ENCODE results near the gene ACOT11. TPM values are rescaled to one million over a fixed set of nuclear protein-coding genes. Genes with fewer than 3 reads are reported as not detected.

The ACOT11 gene
- total and polyA plus RNA-seq, 10 of the 15 experiments (the other 5 are each of a cell fraction or from before 2014, with no cell fraction given): 0.04 to 0.85 (median 0.39) TPM; not detected in 1

- TF ChIP-seq, protein P1, sequence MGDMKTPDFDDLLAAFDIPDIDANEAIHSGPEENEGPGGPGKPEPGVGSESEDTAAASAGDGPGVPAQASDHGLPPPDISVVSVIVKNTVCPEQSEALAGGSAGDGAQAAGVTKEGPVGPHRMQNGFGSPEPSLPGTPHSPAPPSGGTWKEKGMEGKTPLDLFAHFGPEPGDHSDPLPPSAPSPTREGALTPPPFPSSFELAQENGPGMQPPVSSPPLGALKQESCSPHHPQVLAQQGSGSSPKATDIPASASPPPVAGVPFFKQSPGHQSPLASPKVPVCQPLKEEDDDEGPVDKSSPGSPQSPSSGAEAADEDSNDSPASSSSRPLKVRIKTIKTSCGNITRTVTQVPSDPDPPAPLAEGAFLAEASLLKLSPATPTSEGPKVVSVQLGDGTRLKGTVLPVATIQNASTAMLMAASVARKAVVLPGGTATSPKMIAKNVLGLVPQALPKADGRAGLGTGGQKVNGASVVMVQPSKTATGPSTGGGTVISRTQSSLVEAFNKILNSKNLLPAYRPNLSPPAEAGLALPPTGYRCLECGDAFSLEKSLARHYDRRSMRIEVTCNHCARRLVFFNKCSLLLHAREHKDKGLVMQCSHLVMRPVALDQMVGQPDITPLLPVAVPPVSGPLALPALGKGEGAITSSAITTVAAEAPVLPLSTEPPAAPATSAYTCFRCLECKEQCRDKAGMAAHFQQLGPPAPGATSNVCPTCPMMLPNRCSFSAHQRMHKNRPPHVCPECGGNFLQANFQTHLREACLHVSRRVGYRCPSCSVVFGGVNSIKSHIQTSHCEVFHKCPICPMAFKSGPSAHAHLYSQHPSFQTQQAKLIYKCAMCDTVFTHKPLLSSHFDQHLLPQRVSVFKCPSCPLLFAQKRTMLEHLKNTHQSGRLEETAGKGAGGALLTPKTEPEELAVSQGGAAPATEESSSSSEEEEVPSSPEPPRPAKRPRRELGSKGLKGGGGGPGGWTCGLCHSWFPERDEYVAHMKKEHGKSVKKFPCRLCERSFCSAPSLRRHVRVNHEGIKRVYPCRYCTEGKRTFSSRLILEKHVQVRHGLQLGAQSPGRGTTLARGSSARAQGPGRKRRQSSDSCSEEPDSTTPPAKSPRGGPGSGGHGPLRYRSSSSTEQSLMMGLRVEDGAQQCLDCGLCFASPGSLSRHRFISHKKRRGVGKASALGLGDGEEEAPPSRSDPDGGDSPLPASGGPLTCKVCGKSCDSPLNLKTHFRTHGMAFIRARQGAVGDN (IDR thresholded peaks at IDR 0.05): no peak
- no peak for TF ChIP-seq ELK1 (IDR thresholded peaks at IDR 0.05; ENCODE audit: low read depth, low read length)
- no peak for TF ChIP-seq IKZF2 (IDR thresholded peaks at IDR 0.05)
- no peak for TF ChIP-seq IRF4 (IDR thresholded peaks at IDR 0.05; ENCODE audit: low read depth, low read length)
Observed at GRCh38 chr1:54653036-54653435, 105.0 kb downstream of the ACOT11 start (continued).

GRCh38 chr1:54658164-54658913, 110.3 kb downstream of the ACOT11 start:
- no peak for TF ChIP-seq CBX5 (IDR thresholded peaks at IDR 0.05; ENCODE audit: low read depth)
- no peak for TF ChIP-seq RELA (IDR thresholded peaks at IDR 0.05; ENCODE audit: borderline replicate concordance, partially characterized antibody)
- TF ChIP-seq ZNF217 (IDR thresholded peaks at IDR 0.05): no peak
- no peak for TF ChIP-seq NR2F1 (conservative IDR thresholded peaks at IDR 0.05)
- TF ChIP-seq ZBED1 (IDR thresholded peaks at IDR 0.05; ENCODE audit: borderline replicate concordance): no peak
- TF ChIP-seq TBL1XR1 (IDR thresholded peaks at IDR 0.05; ENCODE audit: low read depth, low read length): no peak
- Histone ChIP-seq H3K9ac (ENCODE audit: control insufficient read depth, insufficient read depth, low read length) (no peak overlapping the region), H3K79me2 (ENCODE audit: control insufficient read depth, insufficient read depth, low read length) (no peaks in the 10 kb centered on the region), H2AFZ (ENCODE audit: control insufficient read depth, low read depth, low read length) (no peak overlapping the region), H3K27me3 (replicated peaks in 1 of 2; ENCODE audit: control insufficient read depth in 2 of 2, insufficient read depth in 2 of 2, low read length in 1 of 2) (no peaks in the 10 kb centered on the region), H3K4me2 (ENCODE audit: control insufficient read depth, insufficient read depth) (no peak overlapping the region), H3K27ac (ENCODE audit: control insufficient read depth, insufficient read depth) (no peak overlapping the region), H3K4me1 (ENCODE audit: control insufficient read depth, insufficient read depth, low read length) (no peaks in the 10 kb centered on the region), H3K9me3 (replicated peaks; ENCODE audit: control insufficient read depth, insufficient read depth, low read length) (no peaks in the 10 kb centered on the region; the same call in 2 of the 3 replicates), H3K36me3 (ENCODE audit: control insufficient read depth in 2 of 2, insufficient read depth in 2 of 2, low read length in 1 of 2) (no peaks in the 10 kb centered on the region), H3K4me3 (no peak overlapping the region), H4K20me1 (ENCODE audit: control insufficient read depth, insufficient read depth) (no peaks in the 10 kb centered on the region)
- DNase-seq (ENCODE audit: low read depth, low spot score) (no peak), FAIRE-seq (no peak), ATAC-seq (no peak)
- ChIA-PET POLR2A (interaction anchor here (0.6 kb wide), 1 partner anchor 29 kb away, joined by 5 read pairs; no protein-coding TSS in a partner anchor), SMC1A (ENCODE audit: uncharacterized antibody, unreplicated experiment) (interaction anchor here (1.2 kb wide), 1 partner anchor 16 kb away, joined by 3 read pairs; no protein-coding TSS in a partner anchor), RAD21 (ENCODE audit: unreplicated experiment) (no interaction called here), CTCF (interaction anchor here (0.7 kb wide), 1 partner anchor 14 kb away, joined by 3 read pairs; no protein-coding TSS in a partner anchor)
- 2% methylated on average over 2 of the region's 2 CpGs for WGBS (ENCODE audit: insufficient coverage, insufficient replicate concordance, low lambda C conversion rate, missing lambda C conversion rate)
- no TSS peak for BruUV-seq (replicated peaks)
- in situ Hi-C loops (cut with MboI): no loop called here
- intact Hi-C loops (cut with micrococcal nuclease; ENCODE audit: unreplicated experiment): no loop called here
